Keratinocyte (primary cell): Measurements from ENCODE around the gene PDF. TPM values are rescaled to one million over a fixed set of nuclear protein-coding genes. Genes with fewer than 3 reads are reported as not detected.

Experiments
- DNase-seq: peaks from one replicate; pipeline ENCODE4 v3.0.0-alpha.2; 2011; ENCODE audit warnings: low read depth, missing footprints, low spot score
- FAIRE-seq: peaks from 2 replicates; lab custom pipeline; 2011; peaks lifted over from hg19 to GRCh38; lab: Jason Lieb, UNC
- H2AFZ ChIP-seq: 2 replicates; pipeline ENCODE4 v1.6.0; 2012; ENCODE audit warnings: low read length, control low read depth, inconsistent platforms; ENCODE audit not compliant: control insufficient read depth
- H3K27ac ChIP-seq: 2 replicates; pipeline ENCODE4 v1.5.1; 2011; ENCODE audit warnings: low read length; ENCODE audit not compliant: control insufficient read depth, insufficient read depth
- H3K27me3 ChIP-seq: 3 replicates; pipeline ENCODE4 v1.6.0; 2011; ENCODE audit warnings: low read length; ENCODE audit not compliant: control insufficient read depth, insufficient read depth; ENCODE audit errors: extremely low read depth
- H3K36me3 ChIP-seq, 2 experiments: 2 replicates in 1 of 2; 3 replicates in 1 of 2; pipeline ENCODE4 v1.5.1; 2011; ENCODE audit warnings: low read length in 2 of 2, mild to moderate bottlenecking in 1 of 2; ENCODE audit not compliant: control insufficient read depth in 2 of 2, insufficient read depth in 2 of 2; ENCODE audit errors: extremely low read depth in 1 of 2
- H3K4me1 ChIP-seq: 3 replicates; pipeline ENCODE4 v1.5.1; 2011; ENCODE audit warnings: low read length; ENCODE audit not compliant: control insufficient read depth, insufficient read depth; ENCODE audit errors: extremely low read depth
- H3K4me2 ChIP-seq: 3 replicates; pipeline ENCODE4 v1.6.0; 2011; ENCODE audit warnings: low read depth, low read length; ENCODE audit not compliant: control insufficient read depth, insufficient read depth; ENCODE audit errors: extremely low read depth
- H3K4me3 ChIP-seq, 3 experiments: fragments of 200-600 bp in 1 of 3; sonication (generic) in 1 of 3; 2 replicates in 2 of 3; 3 replicates in 1 of 3; pipeline ENCODE4 v1.5.1; 2011 to 2016; ENCODE audit warnings: low read length in 3 of 3, mild to moderate bottlenecking in 3 of 3, control low read depth in 2 of 3, inconsistent platforms in 1 of 3, low read depth in 1 of 3, mixed read lengths in 1 of 3, mixed run types in 1 of 3, moderate library complexity in 1 of 3; ENCODE audit not compliant: control insufficient read depth in 2 of 3, insufficient read depth in 2 of 3; ENCODE audit errors: extremely low read depth in 1 of 3
- H3K79me2 ChIP-seq: 2 replicates; pipeline ENCODE4 v1.6.0; 2012; ENCODE audit warnings: low read length; ENCODE audit not compliant: control insufficient read depth, insufficient read depth
- H3K9ac ChIP-seq: 3 replicates; pipeline ENCODE4 v1.6.0; 2011; ENCODE audit warnings: low read length; ENCODE audit not compliant: control insufficient read depth, insufficient read depth; ENCODE audit errors: extremely low read depth
- H3K9me1 ChIP-seq: 3 replicates; pipeline ENCODE4 v1.6.0; 2011; ENCODE audit warnings: low read length; ENCODE audit not compliant: control insufficient read depth, insufficient read depth; ENCODE audit errors: extremely low read depth
- H3K9me3 ChIP-seq: 2 replicates; pipeline ENCODE4 v1.5.1; 2012; ENCODE audit warnings: low read depth, low read length; ENCODE audit not compliant: control insufficient read depth
- H4K20me1 ChIP-seq: 3 replicates; pipeline ENCODE4 v1.6.0; 2011; ENCODE audit warnings: low read length; ENCODE audit not compliant: control insufficient read depth, insufficient read depth; ENCODE audit errors: extremely low read depth
- EZH2 ChIP-seq: IDR thresholded peaks from one replicate; pipeline ENCODE4 v1.6.1; 2012; ENCODE audit warnings: inconsistent platforms, mild to moderate bottlenecking, low read length, moderate library complexity
- dilution Hi-C: fragments of 300-500 bp; cut with MboI; formaldehyde crosslinking; loops from one replicate; pipeline ENCODE4 v1.7.0; 2020; ENCODE audit warnings: low sequenced_read_pairs; ENCODE audit not compliant: extremely low pct_ligation_motif_present
- polyA plus RNA-seq, 5 experiments: library from polyadenylated mRNA; depleted of rRNA in 3 of 5; stranded (reverse) in 3 of 5; stranded (forward) in 1 of 5; unstranded in 1 of 5; fragments of >200 nt; gene quantifications; 1 replicate in 1 of 5; 2 replicates in 3 of 5; 3 replicates in 1 of 5; pipeline versions ENCODE4 v1.2.1 to v1.2.3, GENCODE V29; 2011 to 2012; ENCODE audit warnings: missing spikeins in 2 of 5, low read depth in 1 of 5, low replicate concordance in 1 of 5
- TF ChIP-seq, protein P1 (sequence below), 3 experiments: IDR thresholded peaks in 1 of 3; conservative IDR thresholded peaks in 1 of 3; optimal IDR thresholded peaks in 1 of 3; 2 replicates in 2 of 3; 3 replicates in 1 of 3; pipeline versions ENCODE3 to v1.5.1; 2011; ENCODE audit warnings: low read length in 3 of 3, mild to moderate bottlenecking in 3 of 3, moderate library complexity in 2 of 3, control low read depth in 1 of 3, inconsistent platforms in 1 of 3; ENCODE audit not compliant: insufficient read depth in 2 of 3; ENCODE audit errors: extremely low read depth in 1 of 3

The PDF gene
- polyA plus RNA-seq, 1 donor (not counting 4 experiments of a cell fraction or from before 2014, with no cell fraction given): 3.0 TPM

DNA sequence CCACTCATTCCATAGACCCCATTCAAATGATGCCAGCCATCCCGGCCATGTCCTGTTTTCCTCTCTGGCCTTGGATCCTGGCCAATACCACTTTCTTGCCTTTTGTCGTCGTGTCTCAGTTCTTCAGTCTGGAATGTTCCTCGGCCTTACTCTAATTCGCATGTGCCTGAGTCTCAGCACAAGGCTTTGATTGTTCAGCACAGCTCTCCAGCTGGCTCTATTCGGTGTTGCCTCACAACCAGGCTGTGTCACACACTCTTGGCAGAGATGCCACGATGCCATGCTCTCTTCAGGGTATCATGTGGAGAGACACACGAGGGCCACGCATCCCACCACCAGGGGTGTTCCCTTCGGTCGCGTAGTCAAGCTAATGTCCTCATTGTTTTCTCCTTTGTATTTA lies 21.1 kb downstream of the PDF start:
- Histone ChIP-seq H3K27me3 (no peaks in the 10 kb centered on the region), H3K4me2 (no peak overlapping the region), H3K9me1 (peaks cover 3% of the 10 kb centered on the region), H2AFZ (no peak overlapping the region), H3K9ac (no peak overlapping the region), H3K4me3 (no peak overlapping the region), H3K79me2 (peaks cover 31% of the 10 kb centered on the region), H3K36me3 (peaks cover 0 to 3% of the 10 kb centered on the region in 2 experiments), H3K27ac (no peak overlapping the region), H3K9me3 (no peaks in the 10 kb centered on the region), H4K20me1 (peaks cover 3% of the 10 kb centered on the region), H3K4me1 (peaks cover 10% of the 10 kb centered on the region)
- dilution Hi-C loops: no loop called here
- no peak for DNase-seq
- no peak for TF ChIP-seq EZH2
- TF ChIP-seq, protein P1, sequence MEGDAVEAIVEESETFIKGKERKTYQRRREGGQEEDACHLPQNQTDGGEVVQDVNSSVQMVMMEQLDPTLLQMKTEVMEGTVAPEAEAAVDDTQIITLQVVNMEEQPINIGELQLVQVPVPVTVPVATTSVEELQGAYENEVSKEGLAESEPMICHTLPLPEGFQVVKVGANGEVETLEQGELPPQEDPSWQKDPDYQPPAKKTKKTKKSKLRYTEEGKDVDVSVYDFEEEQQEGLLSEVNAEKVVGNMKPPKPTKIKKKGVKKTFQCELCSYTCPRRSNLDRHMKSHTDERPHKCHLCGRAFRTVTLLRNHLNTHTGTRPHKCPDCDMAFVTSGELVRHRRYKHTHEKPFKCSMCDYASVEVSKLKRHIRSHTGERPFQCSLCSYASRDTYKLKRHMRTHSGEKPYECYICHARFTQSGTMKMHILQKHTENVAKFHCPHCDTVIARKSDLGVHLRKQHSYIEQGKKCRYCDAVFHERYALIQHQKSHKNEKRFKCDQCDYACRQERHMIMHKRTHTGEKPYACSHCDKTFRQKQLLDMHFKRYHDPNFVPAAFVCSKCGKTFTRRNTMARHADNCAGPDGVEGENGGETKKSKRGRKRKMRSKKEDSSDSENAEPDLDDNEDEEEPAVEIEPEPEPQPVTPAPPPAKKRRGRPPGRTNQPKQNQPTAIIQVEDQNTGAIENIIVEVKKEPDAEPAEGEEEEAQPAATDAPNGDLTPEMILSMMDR (optimal IDR thresholded peaks at IDR 0.05 in 1 of 3, IDR thresholded peaks at IDR 0.05 in 1 of 3, conservative IDR thresholded peaks at IDR 0.05 in 1 of 3; ENCODE audit: extremely low read depth in 1 of 3, insufficient read depth in 2 of 3, low read length in 3 of 3): no peak
- FAIRE-seq: no peak

DNA sequence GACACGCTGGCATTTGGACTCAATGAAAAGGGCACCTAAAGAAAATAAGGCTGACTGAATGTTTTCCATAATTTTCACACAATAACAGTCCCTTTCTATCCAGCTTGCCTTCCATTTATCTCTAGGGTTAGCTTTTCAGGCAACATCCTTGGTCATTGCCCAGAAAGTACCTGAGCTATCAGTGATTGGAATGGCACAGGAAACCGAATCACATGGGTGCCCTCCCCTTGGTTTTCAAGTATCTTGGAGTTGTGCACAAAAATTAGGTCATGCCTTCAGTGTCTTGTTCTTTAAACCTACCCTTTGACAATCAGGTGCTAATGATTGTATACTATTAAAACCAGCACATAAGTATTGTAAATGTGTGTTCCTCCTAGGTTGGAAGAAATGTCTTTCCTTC lies 22.5 kb downstream of the PDF start:
- no peak for TF ChIP-seq EZH2
- TF ChIP-seq, protein P1 (optimal IDR thresholded peaks at IDR 0.05 in 1 of 3, IDR thresholded peaks at IDR 0.05 in 1 of 3, conservative IDR thresholded peaks at IDR 0.05 in 1 of 3; ENCODE audit: extremely low read depth in 1 of 3, insufficient read depth in 2 of 3, low read length in 3 of 3): no peak
- DNase-seq: no peak
- H3K27me3 ChIP-seq: no peaks in the 10 kb centered on the region
- no peaks in the 10 kb centered on the region for H3K9me3 ChIP-seq
- H2AFZ ChIP-seq: no peak overlapping the region
- peaks cover 3% of the 10 kb centered on the region for H4K20me1 ChIP-seq
- no peak overlapping the region for H3K4me3 ChIP-seq
- no peak overlapping the region for H3K4me2 ChIP-seq
- peaks cover 3% of the 10 kb centered on the region for H3K9me1 ChIP-seq
- no peaks in the 10 kb centered on the region for H3K36me3 ChIP-seq
- dilution Hi-C loops: no loop called here
- H3K27ac ChIP-seq: no peak overlapping the region
- H3K4me1 ChIP-seq: peaks cover 10% of the 10 kb centered on the region
- FAIRE-seq: no peak
- peaks cover 16% of the 10 kb centered on the region for H3K79me2 ChIP-seq
- H3K9ac ChIP-seq: no peak overlapping the region
